Measurements from ENCODE around the gene DNAJC24.

DNA sequence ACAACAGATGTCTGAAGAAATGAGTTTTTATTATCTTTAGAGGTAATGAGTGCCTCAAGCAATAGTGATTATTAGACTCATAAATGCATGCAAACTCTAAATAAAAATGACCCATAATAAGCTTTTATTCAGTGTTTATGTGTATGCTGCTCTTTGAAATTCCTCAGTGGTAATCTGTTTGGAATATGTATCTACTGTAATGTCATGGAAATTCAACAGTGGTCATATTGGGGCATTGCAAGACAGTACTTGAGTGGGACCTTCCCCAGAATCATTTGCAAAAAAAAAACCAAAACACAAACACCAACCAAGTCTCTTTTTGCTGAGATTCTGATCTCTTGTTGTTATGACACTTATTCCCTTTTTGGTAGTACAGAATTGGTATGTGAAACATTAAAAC is 35.0 kb downstream of the DNAJC24 start:
- TF ChIP-seq GATA3 (IDR thresholded peaks at IDR 0.05; ENCODE audit: low read depth, low read length) (no peak), GATA2 (IDR thresholded peaks at IDR 0.05; ENCODE audit: low read depth, low read length) (no peak)

Measured in SH-SY5Y (cell line).